ENCODE data around the gene SLC6A18.

Gene SLC6A18

DNA sequence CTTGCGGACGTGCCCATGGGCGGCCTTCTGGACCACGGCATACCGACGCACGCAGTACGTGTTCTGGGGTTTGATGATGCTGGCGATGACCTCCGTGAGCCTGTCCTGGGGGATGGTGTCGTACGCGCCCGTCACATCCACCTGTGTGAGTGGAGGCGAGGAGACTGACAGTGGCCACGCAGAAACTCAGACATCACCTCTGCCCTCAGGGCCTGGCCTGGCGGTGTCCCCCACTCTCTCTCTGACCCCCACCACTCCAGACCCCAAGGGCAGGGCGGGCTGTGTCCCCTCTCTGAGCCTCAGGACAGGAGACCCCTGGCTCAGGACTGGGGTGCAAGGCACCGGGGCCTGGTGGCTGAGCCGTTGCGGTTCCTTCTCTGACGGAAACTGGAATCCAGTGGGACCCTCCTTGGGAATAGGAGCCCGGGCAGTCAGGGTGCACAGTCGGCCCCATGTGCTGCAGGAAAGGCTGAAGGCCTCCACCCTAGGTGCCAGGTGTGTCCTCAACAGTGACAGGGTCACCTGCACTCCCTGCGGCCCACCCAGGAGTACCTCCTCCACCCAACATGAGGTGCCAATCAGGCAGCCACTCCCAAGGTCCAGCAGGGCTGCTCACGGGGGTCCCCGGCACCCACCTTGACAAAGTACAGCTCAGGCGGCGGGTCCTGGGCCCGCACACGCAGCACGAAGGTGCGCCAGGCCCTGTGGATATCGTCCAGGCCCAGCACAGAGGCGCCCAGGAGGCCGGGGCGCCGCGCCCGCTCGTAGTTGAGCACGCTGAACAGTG lies 53.7 kb downstream of the SLC6A18 start:
- H3K36me3 Mint-ChIP-seq (ENCODE audit: low read depth) = peaks cover 9% of the 10 kb centered on the region
- DNase-seq = peak; percentile 1
- TF ChIP-seq CTCF (IDR thresholded peaks at IDR 0.05) = no peak
- no peaks in the 10 kb centered on the region for H3K4me1 Mint-ChIP-seq
- no peak overlapping the region for H3K27ac Mint-ChIP-seq
- H3K27me3 Mint-ChIP-seq (ENCODE audit: low read depth, poor library complexity) = peaks cover 5% of the 10 kb centered on the region
- no peaks in the 10 kb centered on the region for H3K9me3 Mint-ChIP-seq
- no peak overlapping the region for H3K4me3 Mint-ChIP-seq

- Mint-ChIP-seq H3K36me3 (ENCODE audit: low read depth) (peaks cover 9% of the 10 kb centered on the region), H3K9me3 (no peaks in the 10 kb centered on the region)
- DNase-seq = peak; percentile 0
Observed at GRCh38 chr5:1279443-1280151, 54.4 kb downstream of the SLC6A18 start.

GRCh38 chr5:1280177-1281037 lies 55.2 kb downstream of the SLC6A18 start:
- Mint-ChIP-seq H3K4me3 (no peak overlapping the region), H3K27ac (no peak overlapping the region), H3K4me1 (no peaks in the 10 kb centered on the region), H3K9me3 (no peaks in the 10 kb centered on the region), H3K27me3 (ENCODE audit: low read depth, poor library complexity) (peaks cover 5% of the 10 kb centered on the region), H3K36me3 (ENCODE audit: low read depth) (peaks cover 9% of the 10 kb centered on the region)
- DNase-seq = peak; percentile 1
- no peak for TF ChIP-seq CTCF (IDR thresholded peaks at IDR 0.05)

More at GRCh38 chr5:1279443-1280151, 54.4 kb downstream of the SLC6A18 start:
- no peak for TF ChIP-seq CTCF (IDR thresholded peaks at IDR 0.05)
- H3K27ac Mint-ChIP-seq = no peak overlapping the region
- H3K27me3 Mint-ChIP-seq (ENCODE audit: low read depth, poor library complexity) = peaks cover 5% of the 10 kb centered on the region
- H3K4me3 Mint-ChIP-seq = no peak overlapping the region
- no peaks in the 10 kb centered on the region for H3K4me1 Mint-ChIP-seq

- peak overlapping the region; percentile 78 for H3K27ac Mint-ChIP-seq
- DNase-seq = no peak
- no peak for TF ChIP-seq CTCF (IDR thresholded peaks at IDR 0.05)
- no peaks in the 10 kb centered on the region for H3K4me1 Mint-ChIP-seq
- H3K4me3 Mint-ChIP-seq = no peak overlapping the region
- H3K9me3 Mint-ChIP-seq = no peaks in the 10 kb centered on the region
- peaks cover 13% of the 10 kb centered on the region for H3K36me3 Mint-ChIP-seq (ENCODE audit: low read depth)
- peaks cover 4% of the 10 kb centered on the region for H3K27me3 Mint-ChIP-seq (ENCODE audit: low read depth, poor library complexity)
Observed at GRCh38 chr5:1281038-1281882, 56.1 kb downstream of the SLC6A18 start.

All from nephron progenitor cell (in vitro differentiated cells).